ENCODE data around the gene PERM1. TPM values are rescaled to one million over a fixed set of nuclear protein-coding genes. Genes with fewer than 3 reads are reported as not detected.

The PERM1 gene
- total and polyA plus RNA-seq, 2 of the 13 experiments (the other 11 are each of a cell fraction or from before 2014, with no cell fraction given): 0.04 to 0.29 TPM

- TF ChIP-seq ZNF460 (CRISPR knock-in tag; IDR thresholded peaks at IDR 0.05; ENCODE audit: borderline replicate concordance) (no peak), ZNF569 (CRISPR knock-in tag; IDR thresholded peaks at IDR 0.05; ENCODE audit: borderline replicate concordance) (no peak), HNRNPL (IDR thresholded peaks at IDR 0.05; ENCODE audit: low read depth, low read length) (0 out of 2 replicates have a peak, but pooled peaks have one; percentile 24), CCDC6 (CRISPR knock-in tag; IDR thresholded peaks at IDR 0.05) (no peak), XRCC5 (optimal IDR thresholded peaks at IDR 0.05; ENCODE audit: low read length) (no peak), ZNF124 (CRISPR knock-in tag; IDR thresholded peaks at IDR 0.05) (no peak), KAT8 (CRISPR knock-in tag; IDR thresholded peaks at IDR 0.05) (no peak), PHF20 (CRISPR knock-in tag; IDR thresholded peaks at IDR 0.05) (peak; percentile 0), ZNF709 (CRISPR knock-in tag; IDR thresholded peaks at IDR 0.05) (0 out of 2 replicates have a peak, but pooled peaks have one; percentile 50), ZFY (CRISPR knock-in tag; IDR thresholded peaks at IDR 0.05) (no peak), ZNF329 (CRISPR knock-in tag; IDR thresholded peaks at IDR 0.05; ENCODE audit: low read depth) (no peak), ZNF672 (CRISPR knock-in tag; IDR thresholded peaks at IDR 0.05) (no peak), ZNF34 (CRISPR knock-in tag; IDR thresholded peaks at IDR 0.05; ENCODE audit: borderline replicate concordance) (no peak), ZNF749 (CRISPR knock-in tag; IDR thresholded peaks at IDR 0.05; ENCODE audit: borderline replicate concordance) (no peak)
- TF ChIP-seq, protein P1, sequence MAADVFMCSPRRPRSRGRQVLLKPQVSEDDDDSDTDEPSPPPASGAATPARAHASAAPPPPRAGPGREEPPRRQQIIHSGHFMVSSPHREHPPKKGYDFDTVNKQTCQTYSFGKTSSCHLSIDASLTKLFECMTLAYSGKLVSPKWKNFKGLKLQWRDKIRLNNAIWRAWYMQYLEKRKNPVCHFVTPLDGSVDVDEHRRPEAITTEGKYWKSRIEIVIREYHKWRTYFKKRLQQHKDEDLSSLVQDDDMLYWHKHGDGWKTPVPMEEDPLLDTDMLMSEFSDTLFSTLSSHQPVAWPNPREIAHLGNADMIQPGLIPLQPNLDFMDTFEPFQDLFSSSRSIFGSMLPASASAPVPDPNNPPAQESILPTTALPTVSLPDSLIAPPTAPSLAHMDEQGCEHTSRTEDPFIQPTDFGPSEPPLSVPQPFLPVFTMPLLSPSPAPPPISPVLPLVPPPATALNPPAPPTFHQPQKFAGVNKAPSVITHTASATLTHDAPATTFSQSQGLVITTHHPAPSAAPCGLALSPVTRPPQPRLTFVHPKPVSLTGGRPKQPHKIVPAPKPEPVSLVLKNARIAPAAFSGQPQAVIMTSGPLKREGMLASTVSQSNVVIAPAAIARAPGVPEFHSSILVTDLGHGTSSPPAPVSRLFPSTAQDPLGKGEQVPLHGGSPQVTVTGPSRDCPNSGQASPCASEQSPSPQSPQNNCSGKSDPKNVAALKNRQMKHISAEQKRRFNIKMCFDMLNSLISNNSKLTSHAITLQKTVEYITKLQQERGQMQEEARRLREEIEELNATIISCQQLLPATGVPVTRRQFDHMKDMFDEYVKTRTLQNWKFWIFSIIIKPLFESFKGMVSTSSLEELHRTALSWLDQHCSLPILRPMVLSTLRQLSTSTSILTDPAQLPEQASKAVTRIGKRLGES (CRISPR knock-in tag; IDR thresholded peaks at IDR 0.05; ENCODE audit: borderline replicate concordance): no peak
- TF ChIP-seq, protein P2, sequence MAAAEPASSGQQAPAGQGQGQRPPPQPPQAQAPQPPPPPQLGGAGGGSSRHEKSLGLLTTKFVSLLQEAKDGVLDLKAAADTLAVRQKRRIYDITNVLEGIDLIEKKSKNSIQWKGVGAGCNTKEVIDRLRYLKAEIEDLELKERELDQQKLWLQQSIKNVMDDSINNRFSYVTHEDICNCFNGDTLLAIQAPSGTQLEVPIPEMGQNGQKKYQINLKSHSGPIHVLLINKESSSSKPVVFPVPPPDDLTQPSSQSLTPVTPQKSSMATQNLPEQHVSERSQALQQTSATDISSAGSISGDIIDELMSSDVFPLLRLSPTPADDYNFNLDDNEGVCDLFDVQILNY (CRISPR knock-in tag; conservative IDR thresholded peaks at IDR 0.05): no peak
- TF ChIP-seq, protein P3, sequence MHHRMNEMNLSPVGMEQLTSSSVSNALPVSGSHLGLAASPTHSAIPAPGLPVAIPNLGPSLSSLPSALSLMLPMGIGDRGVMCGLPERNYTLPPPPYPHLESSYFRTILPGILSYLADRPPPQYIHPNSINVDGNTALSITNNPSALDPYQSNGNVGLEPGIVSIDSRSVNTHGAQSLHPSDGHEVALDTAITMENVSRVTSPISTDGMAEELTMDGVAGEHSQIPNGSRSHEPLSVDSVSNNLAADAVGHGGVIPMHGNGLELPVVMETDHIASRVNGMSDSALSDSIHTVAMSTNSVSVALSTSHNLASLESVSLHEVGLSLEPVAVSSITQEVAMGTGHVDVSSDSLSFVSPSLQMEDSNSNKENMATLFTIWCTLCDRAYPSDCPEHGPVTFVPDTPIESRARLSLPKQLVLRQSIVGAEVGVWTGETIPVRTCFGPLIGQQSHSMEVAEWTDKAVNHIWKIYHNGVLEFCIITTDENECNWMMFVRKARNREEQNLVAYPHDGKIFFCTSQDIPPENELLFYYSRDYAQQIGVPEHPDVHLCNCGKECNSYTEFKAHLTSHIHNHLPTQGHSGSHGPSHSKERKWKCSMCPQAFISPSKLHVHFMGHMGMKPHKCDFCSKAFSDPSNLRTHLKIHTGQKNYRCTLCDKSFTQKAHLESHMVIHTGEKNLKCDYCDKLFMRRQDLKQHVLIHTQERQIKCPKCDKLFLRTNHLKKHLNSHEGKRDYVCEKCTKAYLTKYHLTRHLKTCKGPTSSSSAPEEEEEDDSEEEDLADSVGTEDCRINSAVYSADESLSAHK (CRISPR knock-in tag; IDR thresholded peaks at IDR 0.05; ENCODE audit: borderline replicate concordance): no peak
- TF ChIP-seq, protein P4, sequence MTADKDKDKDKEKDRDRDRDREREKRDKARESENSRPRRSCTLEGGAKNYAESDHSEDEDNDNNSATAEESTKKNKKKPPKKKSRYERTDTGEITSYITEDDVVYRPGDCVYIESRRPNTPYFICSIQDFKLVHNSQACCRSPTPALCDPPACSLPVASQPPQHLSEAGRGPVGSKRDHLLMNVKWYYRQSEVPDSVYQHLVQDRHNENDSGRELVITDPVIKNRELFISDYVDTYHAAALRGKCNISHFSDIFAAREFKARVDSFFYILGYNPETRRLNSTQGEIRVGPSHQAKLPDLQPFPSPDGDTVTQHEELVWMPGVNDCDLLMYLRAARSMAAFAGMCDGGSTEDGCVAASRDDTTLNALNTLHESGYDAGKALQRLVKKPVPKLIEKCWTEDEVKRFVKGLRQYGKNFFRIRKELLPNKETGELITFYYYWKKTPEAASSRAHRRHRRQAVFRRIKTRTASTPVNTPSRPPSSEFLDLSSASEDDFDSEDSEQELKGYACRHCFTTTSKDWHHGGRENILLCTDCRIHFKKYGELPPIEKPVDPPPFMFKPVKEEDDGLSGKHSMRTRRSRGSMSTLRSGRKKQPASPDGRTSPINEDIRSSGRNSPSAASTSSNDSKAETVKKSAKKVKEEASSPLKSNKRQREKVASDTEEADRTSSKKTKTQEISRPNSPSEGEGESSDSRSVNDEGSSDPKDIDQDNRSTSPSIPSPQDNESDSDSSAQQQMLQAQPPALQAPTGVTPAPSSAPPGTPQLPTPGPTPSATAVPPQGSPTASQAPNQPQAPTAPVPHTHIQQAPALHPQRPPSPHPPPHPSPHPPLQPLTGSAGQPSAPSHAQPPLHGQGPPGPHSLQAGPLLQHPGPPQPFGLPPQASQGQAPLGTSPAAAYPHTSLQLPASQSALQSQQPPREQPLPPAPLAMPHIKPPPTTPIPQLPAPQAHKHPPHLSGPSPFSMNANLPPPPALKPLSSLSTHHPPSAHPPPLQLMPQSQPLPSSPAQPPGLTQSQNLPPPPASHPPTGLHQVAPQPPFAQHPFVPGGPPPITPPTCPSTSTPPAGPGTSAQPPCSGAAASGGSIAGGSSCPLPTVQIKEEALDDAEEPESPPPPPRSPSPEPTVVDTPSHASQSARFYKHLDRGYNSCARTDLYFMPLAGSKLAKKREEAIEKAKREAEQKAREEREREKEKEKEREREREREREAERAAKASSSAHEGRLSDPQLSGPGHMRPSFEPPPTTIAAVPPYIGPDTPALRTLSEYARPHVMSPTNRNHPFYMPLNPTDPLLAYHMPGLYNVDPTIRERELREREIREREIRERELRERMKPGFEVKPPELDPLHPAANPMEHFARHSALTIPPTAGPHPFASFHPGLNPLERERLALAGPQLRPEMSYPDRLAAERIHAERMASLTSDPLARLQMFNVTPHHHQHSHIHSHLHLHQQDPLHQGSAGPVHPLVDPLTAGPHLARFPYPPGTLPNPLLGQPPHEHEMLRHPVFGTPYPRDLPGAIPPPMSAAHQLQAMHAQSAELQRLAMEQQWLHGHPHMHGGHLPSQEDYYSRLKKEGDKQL (CRISPR knock-in tag; IDR thresholded peaks at IDR 0.05; ENCODE audit: low read depth): peak; percentile 44; the same call in 1 of the 2 replicates
Measured at GRCh38 chr1:1001057-1001783, 19.3 kb upstream of the PERM1 start (continued).
